Pancreas (tissue), 10 donors: ENCODE results near the gene PAMR1. TPM values are rescaled to one million over a fixed set of nuclear protein-coding genes. Genes with fewer than 3 reads are reported as not detected.

Source experiments
- ATAC-seq, 4 donors: fragments of 200-7000 bp; cut with Tn5 transposase; one replicate each; pipeline versions ENCODE4 v1.8.0 to v1.9.1; 2020; ENCODE audit warnings: mild to moderate bottlenecking in 4 of 4, moderate library complexity in 4 of 4
- DNase-seq, 6 donors: peaks; one replicate each; pipeline ENCODE4 v3.0.0-alpha.2; 2020
- FAIRE-seq: peaks from 2 replicates; lab custom pipeline; 2012; peaks lifted over from hg19 to GRCh38; lab: Jason Lieb, UNC
- H3K27ac ChIP-seq, 4 donors: fragments of 200-600 bp; sonication (generic); 1 replicate in 3 of 4; 2 replicates in 1 of 4; pipeline versions ENCODE4 v1.5.0 to v1.8.0; 2020
- H3K27me3 ChIP-seq, 4 donors: fragments of 200-600 bp; one replicate each; pipeline ENCODE4 v1.8.0; 2021
- H3K36me3 ChIP-seq, 3 donors: fragments of 200-600 bp; sonication (generic) in 1 of 3; one replicate each; pipeline versions ENCODE4 v1.5.0 to v1.8.0; 2020 to 2021
- H3K4me1 ChIP-seq, 3 donors: fragments of 200-600 bp; one replicate each; pipeline ENCODE4 v1.8.0; 2021
- H3K4me3 ChIP-seq, 4 donors: fragments of 200-600 bp; sonication (generic) in 2 of 4; one replicate each; pipeline versions ENCODE4 v1.5.0 to v1.8.0; 2020 to 2021
- H3K9me3 ChIP-seq, 4 donors: fragments of 200-600 bp; one replicate each; pipeline ENCODE4 v1.8.0; 2021
- WGBS, 2 donors: extraction: QIAGEN DNeasy Blood & Tissue Kit; methylation state at CpG; one replicate each; pipeline ENCODE4 v1.1.7; 2013; 5-methylcytosine and 5-hydroxymethylcytosine counted together
- intact Hi-C, 3 donors: fragments of 100-400 bp; cut with DNase I; formaldehyde crosslinking; loops; one replicate each; pipeline versions ENCODE4 v1.11.1 to v1.14.2; 2022
- polyA plus RNA-seq, 2 donors: library from polyadenylated mRNA; stranded (reverse); fragments of 200-250 nt; gene quantifications; one replicate each; pipeline ENCODE4 v1.2.3, GENCODE V29; 2013
- total RNA-seq, 6 donors: library from RNA; stranded (reverse); fragmentation: NEBNext Ultra II Directional in 4 of 6; extraction: Animal tissue kit (Norgen Biotek cat#: 25700) in 4 of 6; gene quantifications; one replicate each; pipeline versions ENCODE4 v1.2.1 to v1.2.4, GENCODE V29; 2021 to 2023
- TF ChIP-seq, protein P1 (sequence below), 4 donors: fragments of 200-600 bp; sonication (generic) in 3 of 4; IDR thresholded peaks; one replicate each; pipeline versions ENCODE4 v1.5.0 to v1.8.0; 2021; ENCODE audit warnings: antibody characterized with exemption in 4 of 4
- donor health status: healthy with polysubstance abuse.
- donor health status: DM: no; HTN: no; CAD: no; lungs with moderate emphysema.
- donor health status: DM: no; HTN: no; CAD: no.
- donor health status: control.
- donor health status: control.
- donor health status: Bipolar disorder and iron deficiency.
- donor health status: DM: yes; HTN: yes; CAD: no.
- donor health status: DM: no; HTN: no; CAD: no.
- donor health status: DM: no; HTN: no; CAD: no.
- donor health status: DM: yes; HTN: yes; CAD: no.

The PAMR1 gene
- total and polyA plus RNA-seq, 8 donors, result 0.42 to 4.8 (median 1.3) TPM

GRCh38 chr11:35412285-35412684 lies 113.1 kb downstream of the PAMR1 start:
- WGBS, 2 donors, result 74 to 88% methylated on average over 2 of the region's 2 CpGs
- H3K9me3 ChIP-seq, result no peaks in the 10 kb centered on the region
- FAIRE-seq (no peak), DNase-seq (no peak), ATAC-seq (peak in 1 of 4 donors; percentile 30)
- no peaks in the 10 kb centered on the region for H3K36me3 ChIP-seq
- H3K4me3 ChIP-seq, result no peak overlapping the region
- TF ChIP-seq, protein P1, sequence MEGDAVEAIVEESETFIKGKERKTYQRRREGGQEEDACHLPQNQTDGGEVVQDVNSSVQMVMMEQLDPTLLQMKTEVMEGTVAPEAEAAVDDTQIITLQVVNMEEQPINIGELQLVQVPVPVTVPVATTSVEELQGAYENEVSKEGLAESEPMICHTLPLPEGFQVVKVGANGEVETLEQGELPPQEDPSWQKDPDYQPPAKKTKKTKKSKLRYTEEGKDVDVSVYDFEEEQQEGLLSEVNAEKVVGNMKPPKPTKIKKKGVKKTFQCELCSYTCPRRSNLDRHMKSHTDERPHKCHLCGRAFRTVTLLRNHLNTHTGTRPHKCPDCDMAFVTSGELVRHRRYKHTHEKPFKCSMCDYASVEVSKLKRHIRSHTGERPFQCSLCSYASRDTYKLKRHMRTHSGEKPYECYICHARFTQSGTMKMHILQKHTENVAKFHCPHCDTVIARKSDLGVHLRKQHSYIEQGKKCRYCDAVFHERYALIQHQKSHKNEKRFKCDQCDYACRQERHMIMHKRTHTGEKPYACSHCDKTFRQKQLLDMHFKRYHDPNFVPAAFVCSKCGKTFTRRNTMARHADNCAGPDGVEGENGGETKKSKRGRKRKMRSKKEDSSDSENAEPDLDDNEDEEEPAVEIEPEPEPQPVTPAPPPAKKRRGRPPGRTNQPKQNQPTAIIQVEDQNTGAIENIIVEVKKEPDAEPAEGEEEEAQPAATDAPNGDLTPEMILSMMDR (IDR thresholded peaks at IDR 0.05), result no peak
- no peaks in the 10 kb centered on the region for H3K4me1 ChIP-seq
- intact Hi-C loops, result no loop called here
- H3K27me3 ChIP-seq, result no peaks in the 10 kb centered on the region
- H3K27ac ChIP-seq, result no peak overlapping the region

GRCh38 chr11:35407041-35407440 lies 118.4 kb downstream of the PAMR1 start:
- intact Hi-C loops, result loop anchor here in 1 of 3 donors (10.0 kb wide), 1 partner anchor 412 kb away; no protein-coding TSS in a partner anchor
- DNase-seq (no peak), ATAC-seq (no peak), FAIRE-seq (no peak)
- Histone ChIP-seq H3K36me3 (no peaks in the 10 kb centered on the region), H3K4me3 (no peak overlapping the region), H3K27me3 (no peaks in the 10 kb centered on the region), H3K27ac (no peak overlapping the region), H3K9me3 (no peaks in the 10 kb centered on the region), H3K4me1 (peaks cover 0 to 3% (median 0%) of the 10 kb centered on the region in 3 donors)
- WGBS, 2 donors, result 82 to 83% methylated on average over 1 of the region's 1 CpG
- TF ChIP-seq, protein P1 (IDR thresholded peaks at IDR 0.05), result no peak

DNA sequence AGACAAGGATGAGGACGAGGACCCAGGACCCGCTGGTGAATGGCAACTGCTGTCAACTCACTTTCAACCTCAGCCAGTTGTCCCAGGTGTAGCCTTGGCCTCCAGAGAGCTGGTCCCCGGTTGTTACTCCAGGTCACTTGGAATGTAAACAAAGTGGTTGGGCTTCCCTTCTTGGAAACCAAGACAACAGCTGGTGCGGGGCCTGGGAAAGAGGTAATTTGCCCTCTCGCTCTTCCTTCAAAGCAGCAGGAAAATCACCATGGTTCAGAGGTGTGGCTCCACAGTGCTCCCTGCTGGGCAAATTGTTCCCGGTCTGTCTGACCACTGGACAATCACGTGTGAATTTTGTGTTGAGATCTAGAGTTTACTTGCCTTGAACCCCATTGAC lies 121.0 kb downstream of the PAMR1 start:
- TF ChIP-seq, protein P1 (IDR thresholded peaks at IDR 0.05), result peak in 3 of 4 donors; percentile 23 to 52 (median 49)
- H3K27ac ChIP-seq, result peak overlapping the region; percentile 63 to 87 (median 72)
- peak; percentile 81 to 89 (median 86) for DNase-seq
- H3K4me3 ChIP-seq, result peak overlapping the region in 3 of 4 donors; percentile 16 to 46 (median 31)
- peak; percentile 84 to 92 (median 86) for ATAC-seq
- no peak for FAIRE-seq
- peaks cover 11 to 20% (median 20%) of the 10 kb centered on the region in 3 donors for H3K4me1 ChIP-seq
- 26 to 31% methylated on average over 7 of the region's 7 CpGs for WGBS, 2 donors
- H3K36me3 ChIP-seq, result no peaks in the 10 kb centered on the region
- intact Hi-C loops, result loop anchor here in 1 of 3 donors (10.0 kb wide), 1 partner anchor 410 kb away; no protein-coding TSS in a partner anchor
- H3K27me3 ChIP-seq, result no peaks in the 10 kb centered on the region
- no peaks in the 10 kb centered on the region for H3K9me3 ChIP-seq

- peak; percentile 49 to 54 (median 54) for ATAC-seq
- intact Hi-C loops, result loop anchor here in 1 of 3 donors (10.0 kb wide), 1 partner anchor 409 kb away; no protein-coding TSS in a partner anchor
- Histone ChIP-seq H3K36me3 (no peaks in the 10 kb centered on the region), H3K27ac (peak overlapping the region; percentile 63 to 87 (median 72)), H3K9me3 (no peaks in the 10 kb centered on the region), H3K27me3 (no peaks in the 10 kb centered on the region), H3K4me1 (peaks cover 11 to 20% (median 20%) of the 10 kb centered on the region in 3 donors), H3K4me3 (peak overlapping the region in 3 of 4 donors; percentile 16 to 46 (median 31))
- 30 to 32% methylated on average over 7 of the region's 7 CpGs for WGBS, 2 donors
- TF ChIP-seq, protein P1 (IDR thresholded peaks at IDR 0.05), result no peak
- FAIRE-seq, result no peak
- DNase-seq, result no peak
These were observed 121.5 kb downstream of the PAMR1 start for GRCh38 chr11:35403765-35404387.
